ENCODE measurements around the gene RASD2.
A peak's percentile ranks its signal among the peaks of the same experiment; 100 is the strongest.

The RASD2 gene

GRCh38 chr22:35581023-35581413 is 40.4 kb downstream of the RASD2 start:
- FAIRE-seq: no peak
- DNase-seq (ENCODE audit: low spot score): no peak

GRCh38 chr22:35582218-35582860 is 41.7 kb downstream of the RASD2 start:
- FAIRE-seq (no peak), DNase-seq (ENCODE audit: low spot score) (no peak)

- DNase-seq (ENCODE audit: low spot score) (peak; percentile 88), FAIRE-seq (peak; percentile 93)
Measured at GRCh38 chr22:35582861-35583670, 42.4 kb downstream of the RASD2 start.

GRCh38 chr22:35586771-35587170 is 46.1 kb downstream of the RASD2 start:
- FAIRE-seq (no peak), DNase-seq (ENCODE audit: low spot score) (no peak)

- no peak for FAIRE-seq
- DNase-seq (ENCODE audit: low spot score): no peak
Measured at GRCh38 chr22:35587447-35587870, 46.8 kb downstream of the RASD2 start.

GRCh38 chr22:35587896-35588295 is 47.3 kb downstream of the RASD2 start:
- DNase-seq (ENCODE audit: low spot score): no peak
- no peak for FAIRE-seq

GRCh38 chr22:35589071-35589755 is 48.6 kb downstream of the RASD2 start:
- DNase-seq (ENCODE audit: low spot score) (peak; percentile 87), FAIRE-seq (peak; percentile 32)

- FAIRE-seq (no peak), DNase-seq (ENCODE audit: low spot score) (no peak)
Measured at GRCh38 chr22:35589756-35590093, 49.1 kb downstream of the RASD2 start.

GRCh38 chr22:35590634-35591295 is 50.1 kb downstream of the RASD2 start:
- no peak for FAIRE-seq
- no peak for DNase-seq (ENCODE audit: low spot score)

- no peak for DNase-seq (ENCODE audit: low spot score)
- FAIRE-seq: no peak
Measured at GRCh38 chr22:35591714-35592417, 51.2 kb downstream of the RASD2 start.

- DNase-seq (ENCODE audit: low spot score) (no peak), FAIRE-seq (no peak)
Measured at GRCh38 chr22:35592418-35592967, 51.9 kb downstream of the RASD2 start.

GRCh38 chr22:35593071-35593890 is 52.6 kb downstream of the RASD2 start:
- no peak for DNase-seq (ENCODE audit: low spot score)
- FAIRE-seq: no peak

GRCh38 chr22:35593891-35594470 is 53.4 kb downstream of the RASD2 start:
- no peak for FAIRE-seq
- no peak for DNase-seq (ENCODE audit: low spot score)

GRCh38 chr22:35594686-35595085 is 54.1 kb downstream of the RASD2 start:
- DNase-seq (ENCODE audit: low spot score) (no peak), FAIRE-seq (peak; percentile 9)

GRCh38 chr22:35596821-35597220 is 56.2 kb downstream of the RASD2 start:
- FAIRE-seq (no peak), DNase-seq (ENCODE audit: low spot score) (no peak)

GRCh38 chr22:35597692-35598395 is 57.2 kb downstream of the RASD2 start:
- FAIRE-seq (no peak), DNase-seq (ENCODE audit: low spot score) (no peak)

- DNase-seq (ENCODE audit: low spot score) (no peak), FAIRE-seq (no peak)
Measured at GRCh38 chr22:35598396-35598710, 57.7 kb downstream of the RASD2 start.

GRCh38 chr22:35599364-35599763 is 58.7 kb downstream of the RASD2 start:
- DNase-seq (ENCODE audit: low spot score): no peak
- FAIRE-seq: no peak

GRCh38 chr22:35600476-35600875 is 59.8 kb downstream of the RASD2 start:
- FAIRE-seq (no peak), DNase-seq (ENCODE audit: low spot score) (no peak)

Data from urothelium cell line (cell line).